T-cell (primary cell): ENCODE results near the gene MTHFS. TPM values are rescaled to one million over a fixed set of nuclear protein-coding genes. Genes with fewer than 3 reads are reported as not detected.
A peak's percentile ranks its signal among the peaks of the same experiment; 100 is the strongest.

ENCODE experiments used
- ATAC-seq, 4 experiments: fragments of 200-7000 bp in 3 of 4; fragments of 150-1000 bp in 1 of 4; cut with Tn5 transposase; replicated peaks in 1 of 4; 1 replicate in 3 of 4; 2 replicates in 1 of 4; pipeline ENCODE4 v1.10.0; 2021; ENCODE audit warnings: moderate library complexity in 3 of 4, mild to moderate bottlenecking in 2 of 4, moderate number of reproducible peaks in 1 of 4
- CTCF ChIA-PET, 2 donors: fragments of 300-600 bp; sonication (Branson Sonifier 250); formaldehyde crosslinking; loops; one replicate each; lab custom pipeline; 2022; ENCODE audit warnings: antibody characterized with exemption in 2 of 2; lab: Charles Lee
- POLR2A ChIA-PET, 2 donors: fragments of 300-600 bp; sonication (Branson Sonifier 250); formaldehyde crosslinking; loops; one replicate each; lab custom pipeline; 2022; ENCODE audit warnings: antibody characterized with exemption in 2 of 2; lab: Charles Lee
- DNase-seq, 35 experiments: peaks; one replicate each; pipeline versions ENCODE4 v3.0.0 to v3.0.0-alpha.2; 2013 to 2023
- H3K27ac ChIP-seq: one replicate; pipeline ENCODE4 v1.5.1; 2013; ENCODE audit warnings: low read length
- H3K27me3 ChIP-seq, 2 experiments: replicated peaks in 1 of 2; 1 replicate in 1 of 2; 2 replicates in 1 of 2; pipeline versions ENCODE4 v1.6.1 to v1.7.0; 2013; ENCODE audit warnings: low read length in 1 of 2, mixed read lengths in 1 of 2; ENCODE audit not compliant: control insufficient read depth in 2 of 2, insufficient read depth in 2 of 2; ENCODE audit errors: extremely low read depth in 1 of 2
- H3K36me3 ChIP-seq, 2 donors: 1 replicate in 1 of 2; 2 replicates in 1 of 2; pipeline versions ENCODE4 v1.6.1 to v1.7.0; 2013; ENCODE audit warnings: low read length in 1 of 2; ENCODE audit not compliant: control insufficient read depth in 2 of 2, insufficient read depth in 1 of 2; ENCODE audit errors: extremely low read depth in 1 of 2
- H3K4me1 ChIP-seq, 2 experiments: 1 replicate in 1 of 2; 2 replicates in 1 of 2; pipeline versions ENCODE4 v1.6.1 to v1.7.0; 2013; ENCODE audit warnings: low read length in 2 of 2, mixed read lengths in 1 of 2; ENCODE audit not compliant: insufficient read depth in 2 of 2, control insufficient read depth in 1 of 2; ENCODE audit errors: extremely low read depth in 1 of 2
- H3K4me3 ChIP-seq, 2 donors: 1 replicate in 1 of 2; 2 replicates in 1 of 2; pipeline versions ENCODE4 v1.5.1 to v1.7.0; 2013; ENCODE audit warnings: mild to moderate bottlenecking in 2 of 2, low read length in 1 of 2, moderate library complexity in 1 of 2; ENCODE audit not compliant: control insufficient read depth in 1 of 2; ENCODE audit errors: extremely low read depth in 1 of 2
- H3K9me3 ChIP-seq: 2 replicates; pipeline ENCODE4 v1.7.0; 2013
- H3K27ac Mint-ChIP-seq, 2 donors: one replicate each; pipeline ENCODE4 v1.8.0; 2020 to 2021; ENCODE audit warnings: mild to moderate bottlenecking in 2 of 2, mixed read lengths in 2 of 2
- H3K27me3 Mint-ChIP-seq, 2 donors: one replicate each; pipeline ENCODE4 v1.8.0; 2021 to 2022; ENCODE audit warnings: mixed read lengths in 2 of 2
- H3K36me3 Mint-ChIP-seq: one replicate; pipeline ENCODE4 v1.8.0; 2021; ENCODE audit warnings: mixed read lengths
- H3K4me1 Mint-ChIP-seq, 3 donors: one replicate each; pipeline ENCODE4 v1.8.0; 2020 to 2022; ENCODE audit warnings: mixed read lengths in 3 of 3, mild to moderate bottlenecking in 1 of 3
- H3K4me3 Mint-ChIP-seq, 3 donors: one replicate each; pipeline ENCODE4 v1.8.0; 2020 to 2022; ENCODE audit warnings: mild to moderate bottlenecking in 3 of 3, mixed read lengths in 3 of 3, moderate library complexity in 3 of 3
- H3K9me3 Mint-ChIP-seq, 3 donors: one replicate each; pipeline ENCODE4 v1.8.0; 2020 to 2022; ENCODE audit warnings: mixed read lengths in 3 of 3
- WGBS: methylation state at CpG from one replicate; pipeline ENCODE4 v1.1.5; 2013; ENCODE audit warnings: missing lambda C conversion rate; ENCODE audit not compliant: insufficient coverage; 5-methylcytosine and 5-hydroxymethylcytosine counted together
- total RNA-seq, 35 experiments: library from RNA in 6 of 35; stranded (reverse) in 6 of 35; fragments of 120-200 nt in 1 of 35; gene quantifications; one replicate each; pipeline versions ENCODE4 v1.2.1 to v1.2.4 and lab custom pipeline; 2013 to 2026

Gene MTHFS
- total RNA-seq, 5 donors from 2014 or later (not counting 1 experiment from before 2014, with no cell fraction given) = 13.2 to 31.6 (median 27.3) TPM

GRCh38 chr15:79844221-79844620 lies 52.6 kb downstream of the MTHFS start:
- Histone ChIP-seq H3K4me1 (no peaks in the 10 kb centered on the region), H3K9me3 (no peaks in the 10 kb centered on the region), H3K4me3 (no peak overlapping the region), H3K27ac (no peak overlapping the region), H3K36me3 (peaks cover 0 to 27% of the 10 kb centered on the region in 2 donors), H3K27me3 (no peaks in the 10 kb centered on the region)
- ChIA-PET POLR2A (no interaction called here), CTCF (interaction anchor here in 1 of 2 donors (1.0 to 1.7 kb wide), 2 partner anchors 9 to 10 kb away, joined by 3 to 6 read pairs; no protein-coding TSS in a partner anchor)
- no peak overlapping the region for H3K4me3 Mint-ChIP-seq
- ATAC-seq (no peak), DNase-seq (no peak)
- H3K4me1 Mint-ChIP-seq = peaks cover 5 to 15% (median 8%) of the 10 kb centered on the region in 3 donors
- H3K9me3 Mint-ChIP-seq = no peaks in the 10 kb centered on the region
- no peak overlapping the region for H3K27ac Mint-ChIP-seq
- H3K36me3 Mint-ChIP-seq = peaks cover 57% of the 10 kb centered on the region
- no peaks in the 10 kb centered on the region for H3K27me3 Mint-ChIP-seq
- WGBS = 100% methylated on average over 2 of the region's 3 CpGs

- no peaks in the 10 kb centered on the region for H3K4me1 ChIP-seq
- Mint-ChIP-seq H3K4me1 (peaks cover 0 to 3% (median 1%) of the 10 kb centered on the region in 3 donors), H3K4me3 (no peak overlapping the region), H3K9me3 (no peaks in the 10 kb centered on the region), H3K36me3 (peaks cover 55% of the 10 kb centered on the region), H3K27me3 (no peaks in the 10 kb centered on the region), H3K27ac (no peak overlapping the region)
- no peaks in the 10 kb centered on the region for H3K27me3 ChIP-seq
- no peak overlapping the region for H3K4me3 ChIP-seq
- ChIA-PET POLR2A (no interaction called here), CTCF (interaction anchor here in 1 of 2 donors (0.9 kb wide), 1 partner anchor 49 kb away, joined by 3 read pairs; no protein-coding TSS in a partner anchor)
- H3K27ac ChIP-seq = no peak overlapping the region
- H3K36me3 ChIP-seq = peaks cover 4 to 12% of the 10 kb centered on the region in 2 donors
- DNase-seq (no peak), ATAC-seq (no peak)
- no peaks in the 10 kb centered on the region for H3K9me3 ChIP-seq
Measured at GRCh38 chr15:79837846-79838245, 59.0 kb downstream of the MTHFS start.

- H3K27ac ChIP-seq = no peak overlapping the region
- H3K9me3 ChIP-seq = no peaks in the 10 kb centered on the region
- ChIA-PET CTCF (no interaction called here), POLR2A (no interaction called here)
- H3K27me3 ChIP-seq = no peaks in the 10 kb centered on the region
- peaks cover 54% of the 10 kb centered on the region for H3K36me3 Mint-ChIP-seq
- 62% methylated on average over 4 of the region's 4 CpGs for WGBS
- peaks cover 0 to 11% (median 6%) of the 10 kb centered on the region in 3 donors for H3K4me1 Mint-ChIP-seq
- no peak overlapping the region for H3K27ac Mint-ChIP-seq
- DNase-seq = no peak
- no peaks in the 10 kb centered on the region for H3K9me3 Mint-ChIP-seq
- no peak overlapping the region for H3K4me3 ChIP-seq
- H3K36me3 ChIP-seq = peaks cover 4 to 12% of the 10 kb centered on the region in 2 donors
- peaks cover 0 to 5% of the 10 kb centered on the region in 2 experiments for H3K4me1 ChIP-seq
- H3K4me3 Mint-ChIP-seq = no peak overlapping the region
- no peak for ATAC-seq
- no peaks in the 10 kb centered on the region for H3K27me3 Mint-ChIP-seq
Measured at GRCh38 chr15:79834495-79834894, 62.3 kb downstream of the MTHFS start.

- no peak overlapping the region for H3K27ac ChIP-seq
- peaks cover 0 to 4% (median 0%) of the 10 kb centered on the region in 3 donors for H3K9me3 Mint-ChIP-seq
- H3K4me3 Mint-ChIP-seq = no peak overlapping the region
- peak in 1 of 4 experiments; percentile 42 for ATAC-seq
- H3K36me3 ChIP-seq = peaks cover 4 to 6% of the 10 kb centered on the region in 2 donors
- POLR2A ChIA-PET = no interaction called here
- H3K27me3 ChIP-seq = no peaks in the 10 kb centered on the region
- H3K9me3 ChIP-seq = no peaks in the 10 kb centered on the region
- WGBS = 83% methylated on average over 1 of the region's 1 CpG
- CTCF ChIA-PET = no interaction called here
- H3K36me3 Mint-ChIP-seq = peaks cover 41% of the 10 kb centered on the region
- no peaks in the 10 kb centered on the region for H3K27me3 Mint-ChIP-seq
- peaks cover 0 to 5% of the 10 kb centered on the region in 2 experiments for H3K4me1 ChIP-seq
- no peak overlapping the region for H3K4me3 ChIP-seq
- no peak for DNase-seq
- peaks cover 0 to 11% (median 6%) of the 10 kb centered on the region in 3 donors for H3K4me1 Mint-ChIP-seq
- peak overlapping the region in 1 of 2 donors; percentile 56 for H3K27ac Mint-ChIP-seq
Measured at GRCh38 chr15:79832367-79833120, 64.3 kb downstream of the MTHFS start.

GRCh38 chr15:79831604-79832003 lies 65.2 kb downstream of the MTHFS start:
- ChIA-PET CTCF (no interaction called here), POLR2A (no interaction called here)
- H3K9me3 ChIP-seq = no peaks in the 10 kb centered on the region
- no peaks in the 10 kb centered on the region for H3K27me3 ChIP-seq
- Mint-ChIP-seq H3K27me3 (no peaks in the 10 kb centered on the region), H3K9me3 (peaks cover 0 to 4% (median 0%) of the 10 kb centered on the region in 3 donors), H3K4me1 (peaks cover 0 to 11% (median 6%) of the 10 kb centered on the region in 3 donors), H3K36me3 (peaks cover 35% of the 10 kb centered on the region), H3K4me3 (no peak overlapping the region), H3K27ac (no peak overlapping the region)
- no peak for ATAC-seq
- no peak overlapping the region for H3K27ac ChIP-seq
- WGBS = 100% methylated on average over 1 of the region's 1 CpG
- no peak overlapping the region for H3K4me3 ChIP-seq
- no peak for DNase-seq
- peaks cover 0 to 5% of the 10 kb centered on the region in 2 experiments for H3K4me1 ChIP-seq
- H3K36me3 ChIP-seq = peaks cover 4 to 6% of the 10 kb centered on the region in 2 donors

GRCh38 chr15:79829950-79830349 lies 66.9 kb downstream of the MTHFS start:
- peaks cover 34% of the 10 kb centered on the region for H3K36me3 Mint-ChIP-seq
- H3K4me1 ChIP-seq = peaks cover 0 to 5% of the 10 kb centered on the region in 2 experiments
- DNase-seq (no peak), ATAC-seq (no peak)
- no peak overlapping the region for H3K27ac Mint-ChIP-seq
- 98% methylated on average over 11 of the region's 14 CpGs for WGBS
- peaks cover 0 to 4% (median 0%) of the 10 kb centered on the region in 3 donors for H3K9me3 Mint-ChIP-seq
- peaks cover 4 to 6% of the 10 kb centered on the region in 2 donors for H3K36me3 ChIP-seq
- H3K27ac ChIP-seq = no peak overlapping the region
- no peak overlapping the region for H3K4me3 Mint-ChIP-seq
- CTCF ChIA-PET = no interaction called here
- POLR2A ChIA-PET = no interaction called here
- no peaks in the 10 kb centered on the region for H3K27me3 Mint-ChIP-seq
- no peaks in the 10 kb centered on the region for H3K27me3 ChIP-seq
- no peak overlapping the region for H3K4me3 ChIP-seq
- H3K9me3 ChIP-seq = no peaks in the 10 kb centered on the region
- H3K4me1 Mint-ChIP-seq = peaks cover 0 to 11% (median 6%) of the 10 kb centered on the region in 3 donors
